Endodermal cell (in vitro differentiated cells): ENCODE data around the gene STARD13. TPM values are rescaled to one million over a fixed set of nuclear protein-coding genes. Genes with fewer than 3 reads are reported as not detected.

Experiments used
- DNase-seq: peaks from one replicate; pipeline ENCODE4 v3.0.0-alpha.2; 2017
- H3K27ac ChIP-seq: 2 replicates; pipeline ENCODE4 v1.5.1; 2013; ENCODE audit warnings: mild to moderate bottlenecking, low read depth, low read length, moderate library complexity
- H3K27me3 ChIP-seq: 2 replicates; pipeline ENCODE4 v1.6.1; 2013; ENCODE audit warnings: mild to moderate bottlenecking, low read length, moderate library complexity; ENCODE audit not compliant: insufficient read depth, control insufficient read depth, poor library complexity, severe bottlenecking
- H3K36me3 ChIP-seq: 2 replicates; pipeline ENCODE4 v1.7.0; 2013; ENCODE audit warnings: mild to moderate bottlenecking, low read length, moderate library complexity; ENCODE audit not compliant: control insufficient read depth, insufficient read depth
- H3K4me1 ChIP-seq: one replicate; pipeline ENCODE4 v1.7.0; 2013; ENCODE audit warnings: low read length; ENCODE audit not compliant: control insufficient read depth, insufficient read depth
- H3K4me3 ChIP-seq: 2 replicates; pipeline ENCODE4 v1.5.1; 2013; ENCODE audit warnings: mild to moderate bottlenecking, low read length, moderate library complexity
- H3K9ac ChIP-seq: 2 replicates; pipeline ENCODE4 v1.6.1; 2013; ENCODE audit warnings: mild to moderate bottlenecking, low read length, moderate library complexity; ENCODE audit not compliant: poor library complexity, severe bottlenecking; ENCODE audit errors: extremely low read depth
- H3K9me3 ChIP-seq: 2 replicates; pipeline ENCODE4 v1.6.1; 2013; ENCODE audit warnings: mild to moderate bottlenecking, low read length, moderate library complexity; ENCODE audit not compliant: control insufficient read depth
- H3K27ac Mint-ChIP-seq: 2 replicates; pipeline ENCODE4 v1.8.0; 2020; ENCODE audit warnings: mixed read lengths
- H3K27me3 Mint-ChIP-seq: 2 replicates; pipeline ENCODE4 v1.8.0; 2021; ENCODE audit warnings: mild to moderate bottlenecking, mixed read lengths; ENCODE audit not compliant: insufficient read depth
- H3K36me3 Mint-ChIP-seq: 2 replicates; pipeline ENCODE4 v1.8.0; 2020; ENCODE audit warnings: low read depth, mixed read lengths
- H3K4me1 Mint-ChIP-seq: 2 replicates; pipeline ENCODE4 v1.8.0; 2020; ENCODE audit warnings: mixed read lengths
- H3K4me3 Mint-ChIP-seq: 2 replicates; pipeline ENCODE4 v1.8.0; 2020; ENCODE audit warnings: mild to moderate bottlenecking, moderate library complexity, mixed read lengths
- H3K9me3 Mint-ChIP-seq: 2 replicates; pipeline ENCODE4 v1.8.0; 2020; ENCODE audit warnings: mild to moderate bottlenecking, mixed read lengths
- WGBS, 2 experiments: methylation state at CpG; one replicate each; pipeline versions ENCODE4 v1.1.5 to v1.1.7; 2013; ENCODE audit warnings: missing lambda C conversion rate in 2 of 2, mixed read lengths in 1 of 2; ENCODE audit not compliant: insufficient coverage in 1 of 2, insufficient read length in 1 of 2; 5-methylcytosine and 5-hydroxymethylcytosine counted together
- total RNA-seq, 2 donors: library from RNA; stranded (reverse); fragmentation: NEBNext Ultra II Directional in 1 of 2; extraction: Animal tissue kit (Norgen Biotek cat#: 25700) in 1 of 2; gene quantifications; 2 replicates in 1 of 2; 3 replicates in 1 of 2; pipeline ENCODE4 v1.2.1, GENCODE V29; 2021
- TF ChIP-seq, protein P1 (sequence below): fragments of 200-600 bp; sonication (generic); conservative IDR thresholded peaks from 2 replicates; pipeline ENCODE4 v1.5.0; 2021; ENCODE audit warnings: antibody characterized with exemption, mild to moderate bottlenecking

Gene STARD13
- total RNA-seq, 2 donors from 2014 or later: 2.5 to 3.7 TPM

DNA sequence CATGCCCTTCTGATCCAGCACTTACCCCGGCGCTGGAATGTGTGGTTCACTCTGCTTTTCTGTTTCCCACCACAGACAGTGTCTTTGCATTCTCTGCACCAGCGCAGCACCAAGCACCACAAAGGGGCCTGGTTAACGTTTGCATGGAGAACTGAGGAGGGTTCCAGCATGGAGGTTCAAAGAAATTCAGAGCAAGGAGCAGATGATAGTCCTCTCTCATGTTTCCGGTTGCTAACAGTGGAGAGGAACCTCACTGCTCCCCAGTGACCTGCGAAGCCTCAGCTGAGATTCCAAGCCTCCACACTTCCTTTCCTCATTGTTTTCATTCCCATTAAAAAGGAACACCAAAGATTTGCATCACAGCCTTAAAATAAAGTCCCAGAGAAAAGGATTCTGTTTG lies 99.7 kb downstream of the STARD13 start:
- TF ChIP-seq, protein P1, sequence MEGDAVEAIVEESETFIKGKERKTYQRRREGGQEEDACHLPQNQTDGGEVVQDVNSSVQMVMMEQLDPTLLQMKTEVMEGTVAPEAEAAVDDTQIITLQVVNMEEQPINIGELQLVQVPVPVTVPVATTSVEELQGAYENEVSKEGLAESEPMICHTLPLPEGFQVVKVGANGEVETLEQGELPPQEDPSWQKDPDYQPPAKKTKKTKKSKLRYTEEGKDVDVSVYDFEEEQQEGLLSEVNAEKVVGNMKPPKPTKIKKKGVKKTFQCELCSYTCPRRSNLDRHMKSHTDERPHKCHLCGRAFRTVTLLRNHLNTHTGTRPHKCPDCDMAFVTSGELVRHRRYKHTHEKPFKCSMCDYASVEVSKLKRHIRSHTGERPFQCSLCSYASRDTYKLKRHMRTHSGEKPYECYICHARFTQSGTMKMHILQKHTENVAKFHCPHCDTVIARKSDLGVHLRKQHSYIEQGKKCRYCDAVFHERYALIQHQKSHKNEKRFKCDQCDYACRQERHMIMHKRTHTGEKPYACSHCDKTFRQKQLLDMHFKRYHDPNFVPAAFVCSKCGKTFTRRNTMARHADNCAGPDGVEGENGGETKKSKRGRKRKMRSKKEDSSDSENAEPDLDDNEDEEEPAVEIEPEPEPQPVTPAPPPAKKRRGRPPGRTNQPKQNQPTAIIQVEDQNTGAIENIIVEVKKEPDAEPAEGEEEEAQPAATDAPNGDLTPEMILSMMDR: no peak
- no peaks in the 10 kb centered on the region for H3K9me3 ChIP-seq
- peaks cover 49% of the 10 kb centered on the region for H3K4me1 Mint-ChIP-seq
- WGBS, 2 experiments: 81 to 83% methylated on average over 3 to 6 of the region's 6 CpGs
- no peak overlapping the region for H3K27ac ChIP-seq
- H3K4me1 ChIP-seq: peaks cover 10% of the 10 kb centered on the region
- no peak overlapping the region for H3K4me3 Mint-ChIP-seq
- H3K27me3 Mint-ChIP-seq: no peaks in the 10 kb centered on the region
- no peaks in the 10 kb centered on the region for H3K36me3 Mint-ChIP-seq
- no peak overlapping the region for H3K4me3 ChIP-seq
- no peaks in the 10 kb centered on the region for H3K36me3 ChIP-seq
- no peaks in the 10 kb centered on the region for H3K27me3 ChIP-seq
- H3K9ac ChIP-seq: no peak overlapping the region
- DNase-seq: peak; percentile 52
- H3K27ac Mint-ChIP-seq: no peak overlapping the region
- no peaks in the 10 kb centered on the region for H3K9me3 Mint-ChIP-seq

DNA sequence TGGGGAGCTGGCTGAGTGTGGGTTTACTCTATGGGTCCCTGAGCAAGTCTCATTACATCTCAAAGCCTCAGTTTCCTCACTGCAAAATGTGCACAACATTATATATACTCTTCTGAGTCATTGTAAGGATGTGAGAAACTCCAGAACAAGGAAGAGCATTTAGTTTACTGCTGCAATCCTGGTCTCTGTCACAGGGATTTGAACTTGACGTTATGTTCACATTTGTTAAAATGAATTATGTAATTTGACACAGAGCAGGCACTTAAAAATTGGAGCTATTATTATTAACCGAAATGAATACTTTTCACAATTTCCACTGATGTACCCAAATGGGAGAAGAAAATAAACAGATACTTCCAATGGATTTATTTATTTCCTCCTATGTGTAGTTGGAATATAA lies 101.0 kb downstream of the STARD13 start:
- Mint-ChIP-seq H3K4me3 (no peak overlapping the region), H3K9me3 (no peaks in the 10 kb centered on the region), H3K36me3 (no peaks in the 10 kb centered on the region), H3K27ac (no peak overlapping the region), H3K4me1 (peaks cover 61% of the 10 kb centered on the region), H3K27me3 (no peaks in the 10 kb centered on the region)
- H3K27me3 ChIP-seq: no peaks in the 10 kb centered on the region
- 98 to 100% methylated on average over 1 to 2 of the region's 2 CpGs for WGBS, 2 experiments
- peaks cover 10% of the 10 kb centered on the region for H3K4me1 ChIP-seq
- no peaks in the 10 kb centered on the region for H3K36me3 ChIP-seq
- no peak overlapping the region for H3K4me3 ChIP-seq
- H3K27ac ChIP-seq: no peak overlapping the region
- no peak overlapping the region for H3K9ac ChIP-seq
- H3K9me3 ChIP-seq: no peaks in the 10 kb centered on the region
- TF ChIP-seq, protein P1: no peak
- DNase-seq: no peak

DNA sequence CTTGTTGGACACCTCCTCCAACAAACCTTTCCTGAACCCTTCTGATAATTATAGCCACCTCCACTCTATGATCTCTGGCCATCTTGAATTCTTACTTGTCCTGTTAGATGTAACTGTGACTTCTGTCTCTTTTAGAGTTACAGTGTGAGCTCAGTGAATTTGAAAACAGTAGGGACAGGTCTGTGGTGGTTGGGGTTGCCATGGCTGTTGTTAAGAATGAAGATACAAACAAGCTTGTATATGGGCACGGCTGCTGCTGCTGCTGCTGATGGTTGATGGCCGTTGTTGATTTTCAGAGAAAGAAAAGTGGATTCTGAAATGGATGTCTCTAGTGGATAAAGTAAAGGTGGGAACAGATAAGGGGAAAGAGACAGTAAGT lies 101.5 kb downstream of the STARD13 start:
- H3K4me1 Mint-ChIP-seq: peaks cover 62% of the 10 kb centered on the region

More for the DNA sequence above, 101.5 kb downstream of the STARD13 start:
- peaks cover 10% of the 10 kb centered on the region for H3K4me1 ChIP-seq
- DNase-seq: no peak
- no peaks in the 10 kb centered on the region for H3K9me3 ChIP-seq
- Mint-ChIP-seq H3K36me3 (no peaks in the 10 kb centered on the region), H3K27ac (no peak overlapping the region), H3K4me3 (no peak overlapping the region), H3K9me3 (no peaks in the 10 kb centered on the region), H3K27me3 (no peaks in the 10 kb centered on the region)
- H3K27ac ChIP-seq: no peak overlapping the region
- H3K4me3 ChIP-seq: no peak overlapping the region
- no peaks in the 10 kb centered on the region for H3K27me3 ChIP-seq
- TF ChIP-seq, protein P1: no peak
- 76 to 88% methylated on average over 2 of the region's 2 CpGs for WGBS, 2 experiments
- H3K36me3 ChIP-seq: no peaks in the 10 kb centered on the region
- no peak overlapping the region for H3K9ac ChIP-seq
